ENCODE results near the gene CAMTA1. TPM values are rescaled to one million over a fixed set of nuclear protein-coding genes. Genes with fewer than 3 reads are reported as not detected.
"Not testable (repeated sequence)": the region's sequence is repeated elsewhere in the genome, so short reads cannot be mapped to it uniquely, and the experiment has no call there.

The CAMTA1 gene
- total RNA-seq, 4 donors from 2014 or later = 86.3 to 170 (median 132) TPM

- WGBS, 2 donors (ENCODE audit: low coverage in 1 of 2) = 34 to 87% methylated on average over 2 to 13 of the region's 14 CpGs
- ATAC-seq = no peak
- H3K27ac ChIP-seq = peak overlapping the region in 3 of 4 donors; percentile 77 to 82 (median 78)
Measured at GRCh38 chr1:7378346-7379130, 593.3 kb downstream of the CAMTA1 start.

GRCh38 chr1:7379441-7379971 lies 594.3 kb downstream of the CAMTA1 start:
- Histone ChIP-seq H3K27me3 (no peaks in the 10 kb centered on the region), H3K36me3 (no peaks in the 10 kb centered on the region), H3K27ac (peak overlapping the region; percentile 25 to 82 (median 78)), H3K4me3 (peak overlapping the region in 1 of 2 donors; percentile 23), H3K4me1 (peaks cover 0 to 27% (median 7%) of the 10 kb centered on the region in 3 donors), H3K9me3 (peaks cover 0 to 3% (median 0%) of the 10 kb centered on the region in 3 donors)
- ATAC-seq = no peak
- no peak for TF ChIP-seq EP300 (IDR thresholded peaks at IDR 0.05)
- no peak for TF ChIP-seq CTCF (IDR thresholded peaks at IDR 0.05)
- TF ChIP-seq POLR2AphosphoS5 (IDR thresholded peaks at IDR 0.05) = no peak
- TF ChIP-seq POLR2A (IDR thresholded peaks at IDR 0.05) = no peak
- WGBS, 2 donors (ENCODE audit: low coverage in 1 of 2) = 13 to 14% methylated on average over 16 to 17 of the region's 18 CpGs

More at GRCh38 chr1:7378346-7379130, 593.3 kb downstream of the CAMTA1 start:
- Histone ChIP-seq H3K27me3 (no peaks in the 10 kb centered on the region), H3K36me3 (no peaks in the 10 kb centered on the region), H3K9me3 (peaks cover 0 to 3% (median 0%) of the 10 kb centered on the region in 3 donors), H3K4me3 (no peak overlapping the region), H3K4me1 (peaks cover 0 to 27% (median 7%) of the 10 kb centered on the region in 3 donors)
- TF ChIP-seq POLR2A (IDR thresholded peaks at IDR 0.05) = no peak
- no peak for TF ChIP-seq CTCF (IDR thresholded peaks at IDR 0.05)
- TF ChIP-seq EP300 (IDR thresholded peaks at IDR 0.05) = no peak
- no peak for TF ChIP-seq POLR2AphosphoS5 (IDR thresholded peaks at IDR 0.05)

GRCh38 chr1:7380068-7380467 lies 594.8 kb downstream of the CAMTA1 start:
- peak overlapping the region in 3 of 4 donors; percentile 77 to 82 (median 78) for H3K27ac ChIP-seq
- 80% methylated on average over 1 of the region's 9 CpGs; no CpG with 5 or more reads in 1 of the 2 donors for WGBS, 2 donors (ENCODE audit: low coverage in 1 of 2)
- peaks cover 0 to 27% (median 7%) of the 10 kb centered on the region in 3 donors for H3K4me1 ChIP-seq
- H3K36me3 ChIP-seq, H3K4me3 ChIP-seq, ATAC-seq, H3K9me3 ChIP-seq, H3K27me3 ChIP-seq: not testable (repeated sequence)

GRCh38 chr1:7380712-7381111 lies 595.5 kb downstream of the CAMTA1 start:
- Histone ChIP-seq H3K27me3 (no peaks in the 10 kb centered on the region), H3K27ac (peak overlapping the region in 1 of 4 donors; percentile 78), H3K4me3 (no peak overlapping the region), H3K36me3 (no peaks in the 10 kb centered on the region), H3K4me1 (peaks cover 0 to 27% (median 7%) of the 10 kb centered on the region in 3 donors), H3K9me3 (peaks cover 0 to 3% (median 0%) of the 10 kb centered on the region in 3 donors)
- ATAC-seq = no peak
- TF ChIP-seq CTCF (IDR thresholded peaks at IDR 0.05) (no peak), POLR2AphosphoS5 (IDR thresholded peaks at IDR 0.05) (no peak), POLR2A (IDR thresholded peaks at IDR 0.05) (no peak)
- 78 to 91% methylated on average over 3 of the region's 3 CpGs for WGBS, 2 donors (ENCODE audit: low coverage in 1 of 2)

- H3K27ac ChIP-seq = not testable (repeated sequence)
Measured at GRCh38 chr1:7381729-7382128, 596.5 kb downstream of the CAMTA1 start.

GRCh38 chr1:7382971-7383370 lies 597.7 kb downstream of the CAMTA1 start:
- TF ChIP-seq CTCF (IDR thresholded peaks at IDR 0.05) = no peak
- no peak for TF ChIP-seq POLR2A (IDR thresholded peaks at IDR 0.05)
- no peak for TF ChIP-seq POLR2AphosphoS5 (IDR thresholded peaks at IDR 0.05)
- no peak for TF ChIP-seq EP300 (IDR thresholded peaks at IDR 0.05)
- WGBS, 2 donors (ENCODE audit: low coverage in 1 of 2) = 65 to 72% methylated on average over 6 of the region's 6 CpGs

More at GRCh38 chr1:7381729-7382128, 596.5 kb downstream of the CAMTA1 start:
- not testable (repeated sequence) for H3K27me3 ChIP-seq, H3K36me3 ChIP-seq, ATAC-seq, H3K4me3 ChIP-seq, H3K9me3 ChIP-seq
- H3K4me1 ChIP-seq = peaks cover 0 to 28% (median 7%) of the 10 kb centered on the region in 3 donors
- 57 to 100% methylated on average over 1 to 3 of the region's 3 CpGs for WGBS, 2 donors (ENCODE audit: low coverage in 1 of 2)

More at GRCh38 chr1:7382971-7383370, 597.7 kb downstream of the CAMTA1 start:
- no peaks in the 10 kb centered on the region for H3K27me3 ChIP-seq
- H3K9me3 ChIP-seq = peaks cover 0 to 3% (median 0%) of the 10 kb centered on the region in 3 donors
- H3K4me3 ChIP-seq = no peak overlapping the region
- no peak overlapping the region for H3K27ac ChIP-seq
- H3K4me1 ChIP-seq = peaks cover 0 to 38% (median 13%) of the 10 kb centered on the region in 3 donors
- no peak for ATAC-seq
- H3K36me3 ChIP-seq = no peaks in the 10 kb centered on the region
